Esophagus muscularis mucosa (tissue), 4 donors: Measurements from ENCODE around the gene ZNF71.

ENCODE experiments used
- CTCF ChIP-seq, 3 experiments: fragments of 200-600 bp in 2 of 3; fragments of 450-650 bp in 1 of 3; sonication (generic) in 2 of 3; IDR thresholded peaks; one replicate each; pipeline ENCODE4 v1.5.1; 2017 to 2019; ENCODE audit warnings: antibody characterized with exemption in 3 of 3, mild to moderate bottlenecking in 2 of 3, moderate library complexity in 1 of 3
- EP300 ChIP-seq: sonication (generic); formaldehyde crosslinking; IDR thresholded peaks from one replicate; pipeline ENCODE4 v1.6.1; 2017; ENCODE audit warnings: antibody characterized with exemption
- POLR2A ChIP-seq: fragments of 450-650 bp; IDR thresholded peaks from one replicate; pipeline ENCODE4 v1.6.1; 2017; ENCODE audit warnings: antibody characterized with exemption, moderate library complexity, mild to moderate bottlenecking, low read depth
- POLR2AphosphoS5 ChIP-seq, 2 donors: sonication (generic); formaldehyde crosslinking; IDR thresholded peaks; one replicate each; pipeline ENCODE4 v1.6.1; 2017; ENCODE audit warnings: antibody characterized with exemption in 2 of 2

GRCh38 chr19:56613639-56614038 is 18.5 kb downstream of the ZNF71 start:
- TF ChIP-seq POLR2A = no peak
- no peak for TF ChIP-seq CTCF (IDR thresholded peaks at IDR 0.05)
- no peak for TF ChIP-seq EP300
- TF ChIP-seq POLR2AphosphoS5 (IDR thresholded peaks at IDR 0.05) = no peak
